CD1c-positive myeloid dendritic cell (primary cell): ENCODE results near the gene ZBTB16.

Experiments
- DNase-seq: peaks from one replicate; pipeline ENCODE4 v3.0.0-alpha.2; 2016; ENCODE audit errors: extremely low spot score

The ZBTB16 gene

DNA sequence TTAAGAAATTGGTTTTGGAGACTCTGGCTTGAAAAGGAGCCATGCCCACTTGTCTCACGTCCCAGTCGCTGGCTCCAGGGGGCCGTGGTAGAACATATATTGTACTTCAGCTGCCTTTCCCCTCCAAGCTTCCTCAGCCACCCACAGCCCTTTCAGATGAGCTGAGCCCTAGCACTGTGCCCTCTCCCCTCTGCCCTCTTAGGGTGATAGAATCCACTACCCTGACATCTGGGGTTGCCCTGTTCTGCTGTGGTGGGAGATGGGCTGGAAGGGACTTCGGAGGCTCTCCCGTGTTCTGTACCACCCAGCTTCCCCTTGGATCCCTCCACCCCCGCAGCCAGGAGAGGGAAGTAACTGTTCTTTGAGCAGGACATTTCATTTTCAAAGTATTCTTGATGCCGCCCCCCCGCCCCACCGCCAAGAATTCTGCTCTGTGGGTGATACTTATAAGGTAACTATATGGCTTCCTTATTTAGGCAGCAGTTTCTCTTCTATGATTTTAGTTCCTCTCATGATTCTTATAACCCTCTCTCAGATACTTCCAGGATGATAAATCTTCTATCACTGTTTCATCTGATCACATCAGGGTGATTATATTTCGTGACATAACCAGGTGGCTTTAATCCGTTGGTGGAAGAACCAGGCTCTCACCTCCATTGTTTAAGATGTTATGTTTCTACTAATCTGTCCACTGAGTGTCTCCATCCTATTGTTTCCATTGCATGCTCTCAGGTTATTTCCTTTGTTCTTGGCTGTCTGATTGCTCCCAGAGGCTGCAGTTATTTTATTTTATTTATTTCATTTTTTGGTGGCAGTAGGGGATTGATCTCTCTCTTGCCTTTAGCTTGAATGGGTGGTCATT lies 24.1 kb downstream of the ZBTB16 start:
- DNase-seq = peak; percentile 66

DNA sequence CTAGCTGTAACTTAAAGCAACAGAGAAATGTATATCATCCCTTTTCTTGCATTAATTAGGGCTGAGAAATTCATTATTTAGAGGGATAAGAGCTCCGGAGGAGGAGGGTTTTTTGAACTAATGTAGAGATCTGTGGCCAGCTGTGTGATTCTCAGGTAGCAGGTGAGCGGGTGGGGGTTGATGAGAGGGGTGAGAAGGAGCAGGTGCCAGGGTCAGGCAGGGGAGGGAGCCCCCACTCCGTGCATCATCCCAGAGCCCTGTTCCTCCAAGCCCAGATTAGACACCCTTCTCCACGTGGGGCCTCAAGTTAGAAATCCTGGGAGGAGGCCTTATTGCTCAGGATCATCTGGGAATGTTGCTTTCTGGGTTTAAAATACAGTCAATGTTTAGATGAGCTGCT lies 24.9 kb downstream of the ZBTB16 start:
- no peak for DNase-seq

- no peak for DNase-seq
These were observed 26.7 kb downstream of the ZBTB16 start for GRCh38 chr11:114085965-114086793.

DNA sequence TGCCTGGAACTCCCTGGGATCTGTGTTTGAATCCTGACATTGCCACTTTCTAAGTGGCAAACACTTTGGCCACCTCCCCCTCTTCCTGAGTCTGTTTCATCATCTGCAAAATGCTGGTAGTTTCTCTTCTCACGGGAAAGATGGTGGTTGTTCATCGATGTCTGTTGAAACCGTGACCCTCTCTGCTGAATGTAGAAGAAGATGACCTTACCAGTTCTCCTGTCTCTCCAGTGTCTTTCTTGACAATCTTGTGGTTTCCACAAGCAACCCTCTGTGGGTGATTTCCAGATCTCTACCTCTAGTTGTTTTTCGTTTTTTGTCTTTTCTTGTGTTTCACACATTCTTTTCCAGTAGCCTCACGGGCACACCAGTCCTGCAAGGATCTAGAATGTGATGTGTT lies 27.5 kb downstream of the ZBTB16 start:
- DNase-seq = no peak

DNA sequence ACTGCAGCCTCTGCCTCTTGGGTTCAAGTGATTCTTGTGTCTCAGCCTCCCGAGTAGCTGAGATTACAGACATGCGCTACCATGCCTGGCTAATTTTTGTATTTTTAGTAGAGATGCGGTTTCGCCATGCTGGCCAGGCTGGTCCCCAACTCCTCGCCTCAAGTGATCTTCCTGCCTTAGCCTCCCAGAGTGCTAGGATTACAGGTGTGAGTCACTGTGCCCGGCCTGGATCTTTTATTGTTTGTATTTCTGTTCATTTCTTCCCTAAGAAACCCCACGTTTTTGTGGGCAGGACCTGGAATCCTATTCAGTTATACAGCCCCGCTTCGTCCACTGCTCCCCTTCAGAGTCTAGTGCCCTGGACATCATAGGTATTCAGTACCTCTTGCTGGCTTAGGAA lies 28.7 kb downstream of the ZBTB16 start:
- DNase-seq = no peak

DNA sequence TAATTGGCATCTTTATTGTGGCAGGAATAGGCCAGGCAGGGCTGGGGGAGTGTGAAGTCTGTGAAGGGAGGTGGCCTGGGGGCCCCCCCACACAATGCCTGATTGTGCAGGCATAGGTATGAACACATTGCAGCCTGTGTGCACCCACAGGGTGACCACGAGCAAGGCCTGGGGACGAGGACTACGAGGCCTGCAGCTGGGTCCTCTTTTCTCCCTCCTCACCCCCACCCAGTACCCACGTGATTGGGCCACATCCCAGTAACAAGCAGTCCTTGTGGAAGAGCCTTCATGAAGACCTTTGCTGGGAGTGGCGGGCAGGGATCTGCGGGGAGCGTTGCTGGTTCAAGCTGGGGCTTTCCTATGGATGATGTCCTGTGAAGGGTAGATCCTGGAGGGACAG lies 29.3 kb downstream of the ZBTB16 start:
- no peak for DNase-seq

- DNase-seq = no peak
These were observed 30.2 kb downstream of the ZBTB16 start for GRCh38 chr11:114089748-114090147.

GRCh38 chr11:114090225-114090910 lies 30.9 kb downstream of the ZBTB16 start:
- no peak for DNase-seq

- DNase-seq = no peak
These were observed 31.5 kb downstream of the ZBTB16 start for GRCh38 chr11:114090976-114091375.

- DNase-seq = no peak
These were observed 32.2 kb downstream of the ZBTB16 start for GRCh38 chr11:114091516-114092397.

DNA sequence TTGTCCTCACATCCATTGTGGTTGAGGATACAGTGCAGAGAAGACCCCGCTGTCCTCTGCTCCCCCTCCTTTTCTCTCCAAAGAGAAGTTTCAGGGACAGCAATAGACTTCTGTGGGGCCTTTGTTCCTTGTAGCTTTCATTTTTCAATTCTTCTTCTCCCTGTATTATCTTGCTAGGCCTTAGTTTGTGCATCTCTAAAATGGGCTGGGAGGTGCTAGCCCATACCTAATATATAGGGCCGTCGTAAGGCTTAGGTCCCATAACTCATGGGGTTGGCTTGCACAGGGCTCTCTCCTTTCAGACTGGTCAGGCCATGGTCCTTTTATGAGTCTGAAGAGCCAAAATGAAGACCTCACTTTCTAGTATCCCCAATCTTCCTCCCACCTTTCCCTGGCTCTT lies 33.0 kb downstream of the ZBTB16 start:
- DNase-seq = no peak

DNA sequence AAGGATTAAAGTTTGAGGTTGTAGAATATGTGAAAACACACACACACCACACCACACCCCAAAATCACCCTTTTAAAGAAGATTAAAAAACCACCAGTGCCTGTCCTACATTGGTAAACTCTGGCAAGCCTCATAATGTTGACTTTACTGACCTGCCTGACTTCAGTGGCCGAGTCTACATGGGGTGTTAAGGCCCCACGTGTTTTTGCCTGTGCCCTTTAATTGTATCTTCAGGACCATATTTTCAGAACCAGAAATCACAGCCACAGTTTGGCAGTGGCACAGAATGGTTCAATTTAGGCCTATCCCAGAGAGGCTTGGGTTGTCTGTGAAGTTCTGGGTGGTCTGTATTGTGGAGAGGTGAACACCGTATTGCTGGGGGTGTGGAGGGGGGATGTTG lies 33.4 kb downstream of the ZBTB16 start:
- no peak for DNase-seq

GRCh38 chr11:114094516-114094915 lies 35.0 kb downstream of the ZBTB16 start:
- DNase-seq = no peak

DNA sequence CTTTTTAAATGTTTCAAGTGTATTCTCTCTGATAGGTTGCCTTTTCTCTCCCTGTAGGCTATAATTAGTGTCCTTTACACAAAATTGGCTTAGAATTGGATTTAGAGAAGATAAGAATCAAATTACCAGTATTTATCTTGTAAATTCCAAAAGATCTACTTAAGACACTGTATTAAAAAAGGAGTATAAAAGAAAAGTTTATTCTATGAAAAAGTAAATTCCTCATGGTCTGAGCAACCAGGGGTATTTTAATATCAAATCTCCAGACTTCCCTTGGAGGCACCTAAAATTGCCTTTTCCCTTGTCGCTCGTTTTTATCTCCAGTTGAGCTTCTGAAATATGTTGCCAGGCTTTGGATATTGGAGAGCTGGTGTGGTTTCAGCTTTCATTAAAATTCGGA lies 36.4 kb downstream of the ZBTB16 start:
- DNase-seq = no peak

- no peak for DNase-seq
These were observed 38.3 kb downstream of the ZBTB16 start for GRCh38 chr11:114097832-114098231.

DNA sequence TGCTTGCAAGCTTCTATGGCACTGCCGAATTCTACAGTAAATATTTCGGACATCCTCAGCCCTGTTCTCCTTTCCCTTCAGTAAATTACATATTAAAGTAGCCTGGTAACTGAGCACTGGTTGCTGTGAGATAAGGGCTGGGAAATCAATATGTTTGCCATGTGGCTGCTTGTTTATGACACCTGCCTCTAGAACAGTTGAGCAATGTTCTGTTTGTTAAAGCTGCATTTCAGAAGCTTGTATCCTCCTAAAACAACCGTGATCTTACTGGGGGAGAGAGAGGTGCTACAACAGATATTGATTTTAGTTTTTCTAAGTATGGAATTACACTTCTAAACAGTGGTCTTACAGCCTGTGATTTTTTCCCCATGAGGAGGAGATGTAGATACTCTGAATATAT lies 39.4 kb downstream of the ZBTB16 start:
- DNase-seq = no peak

DNA sequence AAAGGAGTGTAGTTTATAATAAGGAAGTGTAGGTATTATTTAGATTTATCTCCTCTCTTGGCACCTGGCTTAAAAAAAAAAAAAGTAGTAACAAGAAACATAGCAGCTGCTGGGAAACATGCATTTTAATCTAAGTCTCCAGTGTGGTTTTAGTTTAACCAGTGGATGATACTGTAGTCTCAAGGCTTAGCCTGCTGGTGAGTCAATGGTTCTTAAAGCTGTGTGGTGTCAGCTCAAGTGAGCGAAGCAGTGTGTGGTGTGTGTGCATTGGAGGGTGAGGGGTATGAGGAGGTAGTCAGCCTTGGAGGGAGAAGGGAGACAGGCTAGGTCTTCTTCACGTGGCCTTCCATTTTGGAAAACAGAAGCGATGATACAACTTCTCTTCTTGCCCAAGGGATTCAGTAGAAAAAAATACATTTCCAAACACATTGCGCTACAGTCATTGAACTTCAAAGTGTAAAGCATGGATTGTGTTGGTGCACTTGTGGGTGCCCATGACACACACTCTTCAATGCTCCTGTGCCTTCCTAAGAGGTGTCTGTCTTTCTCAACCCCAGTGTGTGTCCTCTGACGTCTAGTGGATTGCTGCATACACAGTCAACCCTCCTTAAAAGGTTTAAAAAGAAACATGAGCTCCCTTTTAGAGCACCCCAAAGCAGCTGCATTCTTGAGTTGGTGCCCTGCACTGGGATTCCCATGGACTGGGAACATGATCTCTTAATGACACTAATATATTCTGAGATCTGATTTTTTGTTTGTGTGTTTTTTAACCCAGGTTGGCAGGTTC lies 40.1 kb downstream of the ZBTB16 start:
- DNase-seq = no peak

- no peak for DNase-seq
These were observed 43.7 kb downstream of the ZBTB16 start for GRCh38 chr11:114102993-114103896.

- DNase-seq = no peak
These were observed 46.1 kb downstream of the ZBTB16 start for GRCh38 chr11:114105611-114106010.

DNA sequence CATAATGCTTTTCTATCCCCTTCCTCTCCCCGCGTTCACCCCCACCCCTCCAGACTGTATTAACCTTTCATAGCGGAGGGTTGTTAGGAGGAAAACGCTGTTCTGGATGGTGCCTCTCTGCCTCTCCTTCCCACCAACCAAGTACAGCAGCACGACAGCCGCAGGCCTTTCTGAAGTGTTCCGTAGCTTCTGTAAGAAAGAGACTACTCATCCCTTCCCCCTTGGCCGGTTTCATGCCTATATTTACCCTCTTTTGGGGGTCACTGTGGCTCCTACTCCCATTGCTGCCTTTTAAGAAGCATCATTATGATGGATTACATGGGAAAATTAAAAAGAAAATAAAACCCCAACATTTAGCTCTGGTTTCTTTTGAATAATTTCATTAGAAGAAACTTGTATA lies 46.5 kb downstream of the ZBTB16 start:
- no peak for DNase-seq
